HG03469 (cell line): ENCODE data around the gene P3H4.

Source experiments
- ATAC-seq: cut with Tn5 transposase; IDR thresholded peaks from one replicate; pipeline ENCODE4 v1.9.1; 2021; ENCODE audit warnings: mild to moderate bottlenecking, moderate library complexity, moderate number of reproducible peaks; ENCODE audit not compliant: unreplicated experiment

Gene P3H4

DNA sequence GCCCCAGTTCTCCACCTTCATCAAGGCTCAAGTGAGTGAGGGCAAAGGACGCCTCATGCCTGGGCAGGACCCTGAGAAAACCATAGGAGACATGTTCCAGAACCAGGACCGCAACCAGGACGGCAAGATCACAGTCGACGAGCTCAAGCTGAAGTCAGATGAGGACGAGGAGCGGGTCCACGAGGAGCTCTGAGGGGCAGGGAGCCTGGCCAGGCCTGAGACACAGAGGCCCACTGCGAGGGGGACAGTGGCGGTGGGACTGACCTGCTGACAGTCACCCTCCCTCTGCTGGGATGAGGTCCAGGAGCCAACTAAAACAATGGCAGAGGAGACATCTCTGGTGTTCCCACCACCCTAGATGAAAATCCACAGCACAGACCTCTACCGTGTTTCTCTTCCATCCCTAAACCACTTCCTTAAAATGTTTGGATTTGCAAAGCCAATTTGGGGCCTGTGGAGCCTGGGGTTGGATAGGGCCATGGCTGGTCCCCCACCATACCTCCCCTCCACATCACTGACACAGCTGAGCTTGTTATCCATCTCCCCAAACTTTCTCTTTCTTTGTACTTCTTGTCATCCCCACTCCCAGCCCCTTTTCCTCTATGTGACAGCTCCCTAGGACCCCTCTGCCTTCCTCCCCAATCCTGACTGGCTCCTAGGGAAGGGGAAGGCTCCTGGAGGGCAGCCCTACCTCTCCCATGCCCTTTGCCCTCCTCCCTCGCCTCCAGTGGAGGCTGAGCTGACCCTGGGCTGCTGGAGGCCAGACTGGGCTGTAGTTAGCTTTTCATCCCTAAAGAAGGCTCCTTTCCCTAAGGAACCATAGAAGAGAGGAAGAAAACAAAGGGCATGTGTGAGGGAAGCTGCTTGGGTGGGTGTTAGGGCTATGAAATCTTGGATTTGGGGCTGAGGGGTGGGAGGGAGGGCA is 10.7 kb upstream of the P3H4 start:
- no peak for ATAC-seq

DNA sequence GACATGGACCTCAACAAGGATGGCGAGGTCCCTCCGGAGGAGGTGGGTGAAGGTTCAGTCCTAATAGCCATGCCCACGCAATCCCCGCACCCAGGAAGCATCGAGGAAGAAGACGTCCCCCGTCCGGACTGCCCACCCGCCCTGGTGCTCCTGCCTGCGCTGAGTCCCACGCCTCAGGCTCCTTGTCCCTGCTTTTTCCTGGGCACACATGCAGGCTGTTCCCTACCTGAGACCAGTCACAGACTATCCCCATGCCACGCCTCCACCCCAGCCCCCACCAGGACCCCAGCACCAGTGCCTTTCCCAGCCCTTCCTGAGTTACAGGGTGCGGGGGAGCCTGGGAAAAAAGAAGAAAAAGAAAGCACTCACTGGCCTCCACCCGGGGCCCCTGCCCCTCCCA is 10.0 kb upstream of the P3H4 start:
- ATAC-seq: no peak

DNA sequence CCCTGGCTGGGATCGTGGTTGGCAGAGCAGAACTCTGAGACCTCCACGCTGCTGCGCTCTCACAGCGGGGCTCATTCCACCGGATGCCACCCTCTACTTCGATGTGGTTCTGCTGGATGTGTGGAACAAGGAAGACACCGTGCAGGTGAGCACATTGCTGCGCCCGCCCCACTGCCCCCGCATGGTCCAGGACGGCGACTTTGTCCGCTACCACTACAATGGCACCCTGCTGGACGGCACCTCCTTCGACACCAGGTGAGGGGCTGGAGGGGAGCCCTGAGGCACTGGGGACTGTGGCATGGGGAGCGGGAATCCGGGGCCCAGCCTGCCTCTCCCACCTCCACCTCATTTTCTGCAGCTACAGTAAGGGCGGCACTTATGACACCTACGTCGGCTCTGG is 6.3 kb upstream of the P3H4 start:
- ATAC-seq: no peak

DNA sequence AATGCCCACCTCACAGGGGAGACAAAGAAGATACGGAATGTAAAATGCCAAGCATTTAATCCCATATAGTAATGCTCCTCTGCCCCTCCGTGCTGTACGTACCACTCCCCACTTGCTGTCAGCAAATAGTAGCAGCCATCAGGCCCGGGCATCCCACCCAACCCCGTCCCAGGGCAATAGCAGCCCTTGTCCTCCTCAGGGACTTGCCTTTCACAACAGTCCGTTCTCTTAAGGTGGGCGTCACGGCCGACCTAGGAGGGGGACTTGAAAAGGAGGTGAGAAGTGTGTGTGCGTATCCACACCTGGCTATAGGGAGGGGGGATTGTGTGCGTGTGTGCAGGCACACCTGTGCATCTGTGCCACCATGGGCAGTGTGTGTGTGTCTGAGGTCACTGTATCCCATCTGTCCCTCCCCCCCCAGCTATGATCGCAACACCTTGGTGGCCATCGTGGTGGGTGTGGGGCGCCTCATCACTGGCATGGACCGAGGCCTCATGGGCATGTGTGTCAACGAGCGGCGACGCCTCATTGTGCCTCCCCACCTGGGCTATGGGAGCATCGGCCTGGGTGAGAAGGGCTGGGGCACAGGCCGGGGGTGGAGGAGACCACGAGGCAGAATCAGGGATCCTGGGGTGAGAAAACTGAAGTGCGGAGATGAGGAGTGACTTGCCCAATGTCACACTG is 5.0 kb upstream of the P3H4 start:
- ATAC-seq: no peak

DNA sequence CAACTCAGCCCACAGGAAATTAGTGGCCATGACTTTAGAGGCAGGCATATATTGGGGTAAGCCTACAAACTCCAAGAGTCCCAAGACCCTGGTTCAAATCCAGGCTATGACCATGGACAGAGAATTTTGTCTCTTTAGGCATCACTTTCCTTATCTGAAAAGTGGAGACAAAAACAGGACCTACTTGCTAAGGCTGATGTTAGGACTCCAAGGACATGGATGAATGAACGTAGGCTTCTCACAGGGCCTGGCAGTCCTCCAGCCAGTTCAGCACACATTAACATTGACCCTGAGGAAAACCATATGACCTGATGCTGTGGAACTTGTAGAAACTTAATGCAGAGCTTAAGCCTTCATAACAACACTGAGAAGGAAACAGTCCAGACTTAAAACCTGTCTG is 2.4 kb upstream of the P3H4 start:
- ATAC-seq: no peak

DNA sequence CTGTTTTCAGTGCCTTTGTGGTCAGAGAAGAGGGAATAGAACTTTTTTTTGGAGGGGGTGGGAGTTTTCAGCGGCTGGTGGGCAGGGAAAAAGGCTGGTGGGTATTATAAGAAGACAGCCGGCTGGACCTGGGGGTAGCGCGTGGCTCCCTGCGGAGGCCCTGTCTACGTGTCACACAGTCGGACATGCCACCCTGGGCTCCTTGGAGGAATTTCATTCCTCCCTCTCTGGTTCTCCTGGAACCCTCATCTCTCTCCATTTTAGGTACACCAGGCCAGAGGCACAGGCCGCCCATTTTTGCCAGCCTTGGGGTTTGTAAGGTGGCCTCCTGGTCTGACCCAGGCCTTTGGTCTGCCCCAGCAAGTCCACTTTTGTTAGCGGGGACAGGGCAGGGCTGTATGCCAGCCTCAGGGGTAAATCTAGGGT is 2.0 kb upstream of the P3H4 start:
- ATAC-seq: no peak

DNA sequence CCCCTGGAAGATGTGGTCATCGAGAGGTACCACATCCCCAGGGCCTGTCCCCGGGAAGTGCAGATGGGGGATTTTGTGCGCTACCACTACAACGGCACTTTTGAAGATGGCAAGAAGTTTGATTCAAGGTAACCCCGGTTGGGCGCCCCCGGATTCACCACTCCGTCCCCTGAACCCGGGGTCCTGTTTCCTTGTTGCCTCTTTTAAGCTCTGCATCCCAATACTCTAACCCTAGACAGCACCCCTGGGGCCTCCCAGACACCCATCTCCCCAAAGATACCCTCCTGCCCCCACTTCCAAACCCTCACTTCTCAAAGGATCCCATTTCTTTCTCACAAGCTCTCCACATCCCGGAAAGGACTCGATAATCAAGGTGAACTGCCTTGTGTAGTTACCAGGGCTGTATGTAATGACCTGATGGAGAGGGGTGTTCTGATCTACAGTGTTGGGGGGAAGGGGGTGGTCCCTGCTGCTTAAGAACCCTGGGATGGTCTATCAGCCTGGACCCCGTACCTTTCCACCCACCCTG is 1.5 kb upstream of the P3H4 start:
- ATAC-seq: no peak

DNA sequence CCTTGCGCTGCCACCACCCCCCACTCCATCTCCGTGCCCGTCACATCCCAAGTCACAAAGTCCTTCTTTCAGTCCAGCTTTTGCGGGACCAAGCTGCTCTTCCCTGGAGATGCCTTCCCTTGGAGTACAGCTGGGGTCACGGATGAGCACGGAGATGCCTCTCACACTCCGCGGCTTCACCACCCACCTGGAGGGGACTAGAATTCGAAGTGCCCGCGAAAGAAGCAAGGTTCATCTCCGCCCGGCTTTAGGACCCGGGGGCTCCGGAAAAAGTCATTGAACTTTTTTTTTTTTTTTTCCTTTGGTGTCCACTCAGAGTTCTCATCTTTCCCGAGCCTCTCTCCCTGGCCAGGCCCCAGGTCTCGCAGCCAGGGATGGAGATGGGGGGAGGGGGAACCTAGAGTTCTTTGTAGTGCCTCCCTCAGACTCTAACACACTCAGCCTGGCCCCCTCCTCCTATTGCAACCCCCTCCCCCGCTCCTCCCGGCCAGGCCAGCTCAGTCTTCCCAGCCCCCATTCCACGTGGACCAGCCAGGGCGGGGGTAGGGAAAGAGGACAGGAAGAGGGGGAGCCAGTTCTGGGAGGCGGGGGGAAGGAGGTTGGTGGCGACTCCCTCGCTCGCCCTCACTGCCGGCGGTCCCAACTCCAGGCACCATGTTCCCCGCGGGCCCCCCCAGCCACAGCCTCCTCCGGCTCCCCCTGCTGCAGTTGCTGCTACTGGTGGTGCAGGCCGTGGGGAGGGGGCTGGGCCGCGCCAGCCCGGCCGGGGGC is 817 bp upstream of the P3H4 start, which contains the start of gene FKBP10:
TSS of gene FKBP10 (plus strand) at position 624 of the 771 bp plus-strand sequence. CDS start at position 655, 31 bp downstream.
- ATAC-seq: no peak

DNA sequence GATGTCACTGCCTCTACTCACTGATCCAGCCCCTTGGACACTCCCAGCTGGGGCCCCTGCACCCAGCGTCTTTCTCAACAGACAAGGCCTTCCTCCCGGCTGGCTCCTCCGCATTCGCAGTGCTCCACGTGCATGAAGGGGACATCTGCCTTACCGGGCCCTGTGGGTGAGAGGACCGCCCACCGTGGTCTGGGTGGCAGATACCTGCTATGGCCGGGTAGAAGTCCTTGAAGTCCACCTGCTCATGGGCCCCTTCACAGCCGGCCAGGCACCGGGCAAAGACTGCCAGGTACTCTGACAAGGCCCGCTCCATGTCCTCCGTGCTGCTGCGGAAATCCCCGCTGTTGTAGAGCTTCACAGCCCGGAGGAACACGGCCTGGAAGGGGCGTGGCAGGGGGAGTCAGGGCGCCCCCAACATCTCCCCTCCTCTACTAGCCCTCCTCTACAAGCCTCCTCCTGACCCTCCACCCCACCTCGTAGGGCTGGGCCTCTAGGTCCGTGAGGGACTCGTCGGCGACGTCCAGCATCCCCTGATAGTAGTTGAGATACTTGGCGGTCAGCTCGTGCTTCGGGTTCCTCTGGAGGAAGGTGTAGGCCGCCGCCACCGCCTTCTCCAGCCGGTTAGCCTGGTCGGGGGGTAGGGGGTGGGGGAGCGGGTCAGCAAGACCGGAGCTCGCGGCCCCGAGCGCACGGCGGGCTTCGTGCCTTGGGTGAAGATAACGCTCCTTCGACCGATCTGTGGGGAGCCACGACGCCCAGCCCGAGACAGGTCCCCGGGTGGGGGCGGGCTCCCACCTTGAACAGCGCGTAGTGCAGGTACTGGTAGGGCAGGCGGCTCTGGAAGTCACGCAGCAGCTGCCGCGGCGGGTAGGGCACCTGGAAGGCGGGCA is 845 bp downstream of the P3H4 start:
- no peak for ATAC-seq

DNA sequence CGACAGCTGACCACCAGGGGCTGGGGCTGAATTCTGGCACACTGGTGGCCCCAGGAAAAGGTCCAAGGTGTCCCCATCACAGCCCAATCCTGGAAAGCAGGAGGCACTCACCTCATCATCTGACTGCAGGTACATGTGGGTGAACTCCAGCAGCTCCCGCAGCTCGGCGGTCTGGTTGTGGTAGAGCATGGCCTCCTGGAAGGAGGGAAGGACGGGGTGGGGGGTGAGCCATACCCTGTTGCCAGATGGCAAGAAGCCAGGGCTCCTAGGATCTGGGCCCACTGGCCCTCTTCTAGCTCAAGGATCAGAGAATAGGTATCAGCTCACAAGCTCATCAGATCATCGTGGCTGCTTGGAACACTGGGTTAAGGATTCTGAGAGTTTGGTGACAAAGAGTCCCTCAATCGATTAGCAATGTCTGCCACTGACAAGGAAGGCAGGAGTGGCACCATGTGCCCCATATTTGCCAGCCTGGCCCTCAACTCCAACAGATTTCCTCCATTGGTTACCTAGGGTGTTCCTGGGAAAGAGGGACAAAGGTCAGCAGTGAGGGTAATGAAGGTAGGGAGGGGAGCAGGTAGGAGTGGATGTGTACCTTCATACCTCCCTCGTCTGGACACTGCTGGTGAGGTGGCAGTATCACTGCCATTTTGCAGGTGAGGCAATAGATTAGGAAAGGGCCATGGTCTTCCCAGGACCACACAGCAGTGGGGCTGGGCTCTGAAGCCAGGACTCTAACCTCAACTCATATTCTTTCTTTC is 4.9 kb downstream of the P3H4 start:
- no peak for ATAC-seq

DNA sequence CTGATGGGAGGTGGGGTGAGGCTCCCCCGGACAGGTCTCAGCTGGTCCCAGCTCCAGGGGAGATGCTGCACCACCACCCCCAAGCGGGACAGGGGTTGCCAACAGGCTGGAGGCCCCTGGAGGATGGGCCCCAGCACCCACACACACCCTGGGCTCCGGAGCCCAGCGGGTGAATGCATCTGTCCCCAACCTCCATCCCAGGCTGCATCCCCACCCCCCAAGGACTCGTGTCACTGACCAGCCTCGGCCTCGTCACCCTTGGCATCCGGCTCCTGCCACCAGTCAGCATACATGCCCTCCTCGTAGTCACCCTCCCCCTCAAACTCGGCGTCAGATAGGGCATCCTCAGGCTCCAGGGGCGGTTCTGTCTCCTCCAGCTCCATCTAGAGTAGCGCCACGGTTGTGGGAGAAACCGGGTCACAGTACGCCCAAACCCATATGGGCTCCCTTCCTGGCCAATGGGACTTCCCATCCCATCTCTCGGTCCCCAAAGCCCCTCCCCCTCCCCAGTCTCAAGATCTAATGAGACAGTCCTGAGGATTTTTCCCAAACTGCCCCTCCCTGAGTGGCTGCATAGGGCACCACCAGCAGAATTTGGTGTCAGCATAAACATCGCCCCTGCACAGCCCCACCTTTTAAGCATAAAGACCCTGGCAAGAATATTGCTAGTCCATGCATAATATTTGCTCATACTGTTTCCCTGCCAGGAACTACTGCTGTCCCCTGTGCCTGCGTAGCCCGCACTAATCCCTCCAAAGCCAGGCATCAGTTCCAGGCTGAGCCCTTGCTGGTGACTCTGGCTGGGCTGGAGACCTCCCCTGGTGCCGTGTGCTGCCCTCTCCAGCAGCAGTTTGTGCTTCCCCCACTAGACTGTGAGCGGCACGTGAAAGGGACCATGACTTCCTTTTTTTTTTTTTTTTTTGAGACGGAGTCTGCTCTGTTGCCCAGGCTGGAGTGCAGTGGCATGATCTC is 8.4 kb downstream of the P3H4 start:
- no peak for ATAC-seq

DNA sequence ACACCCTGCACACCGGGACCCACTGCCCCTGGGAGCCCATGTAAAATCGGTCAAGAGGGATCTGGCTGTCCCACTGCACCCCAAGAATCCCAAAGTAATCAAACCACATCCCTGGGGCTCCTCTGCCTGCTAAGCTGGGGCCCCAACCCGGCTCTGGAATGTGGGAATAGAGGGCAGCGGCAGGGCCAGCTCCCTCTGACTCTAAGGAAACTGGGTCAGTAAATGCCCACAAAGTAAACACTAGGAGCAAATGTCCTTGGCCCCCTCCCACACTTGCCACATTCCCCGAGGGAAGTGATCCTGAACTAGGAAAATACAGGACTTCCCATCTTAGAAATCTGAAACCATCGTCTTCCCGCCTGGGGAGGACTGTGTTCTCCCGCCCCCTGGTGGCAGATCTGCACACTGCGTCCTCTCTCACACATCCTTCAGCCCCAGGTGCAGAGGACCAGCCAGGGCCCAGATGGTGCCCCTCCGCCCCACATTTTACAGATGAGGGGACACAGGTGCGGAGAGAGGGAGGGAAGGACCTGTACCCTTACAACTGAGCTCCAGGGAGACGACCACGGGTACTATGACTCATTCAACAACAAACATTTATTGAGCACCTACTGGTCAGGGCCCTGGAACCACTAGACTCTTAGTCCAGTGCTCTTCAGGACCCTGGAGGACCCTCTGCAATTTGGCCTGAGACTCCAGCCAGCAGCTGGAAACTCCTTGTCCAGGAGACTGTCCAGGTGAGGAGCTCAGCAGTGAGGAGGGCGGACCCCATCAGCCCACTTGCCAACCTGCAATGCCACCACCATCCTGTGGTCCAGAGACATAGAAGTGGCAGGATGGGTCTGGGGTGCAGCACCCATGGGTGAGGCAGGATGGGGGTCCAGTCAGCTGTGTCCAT is 10.1 kb downstream of the P3H4 start:
- no peak for ATAC-seq

DNA sequence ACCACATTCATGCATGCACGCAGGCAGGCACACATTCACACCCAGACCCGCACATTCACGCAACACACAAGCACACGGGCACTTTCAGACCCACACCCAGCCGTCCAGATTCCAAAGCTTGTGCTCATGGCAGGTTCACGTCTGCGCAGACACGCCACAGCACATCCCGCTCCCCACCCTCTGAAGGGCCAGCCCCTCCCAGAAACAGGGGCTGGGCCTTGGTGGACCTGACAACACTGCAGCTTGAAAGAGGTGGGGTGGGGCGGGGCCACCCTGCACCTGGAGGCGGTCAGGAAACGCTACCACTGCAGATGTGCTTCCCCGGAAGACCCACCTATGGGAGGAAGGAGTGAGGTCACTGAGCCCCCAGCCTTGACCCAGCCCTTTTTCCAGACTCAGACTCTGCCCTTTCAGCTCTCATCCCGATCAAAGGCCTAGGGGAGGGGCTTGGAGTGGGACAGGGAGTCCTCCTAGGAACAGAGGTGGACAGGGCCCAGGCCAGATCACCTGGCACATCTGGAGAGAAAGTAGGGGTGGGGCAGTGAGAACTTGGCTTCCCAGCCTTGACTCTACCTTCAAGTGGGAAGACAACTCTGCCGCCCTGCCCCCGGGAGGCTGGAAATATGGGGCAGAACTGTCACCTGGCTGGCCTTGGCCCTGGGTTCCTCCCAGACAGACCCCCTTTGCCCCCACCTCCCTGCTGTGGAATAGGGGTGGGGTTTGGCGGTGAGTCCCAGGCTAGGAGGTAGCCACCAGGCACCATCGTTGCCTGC is 11.0 kb downstream of the P3H4 start:
- ATAC-seq: no peak

DNA sequence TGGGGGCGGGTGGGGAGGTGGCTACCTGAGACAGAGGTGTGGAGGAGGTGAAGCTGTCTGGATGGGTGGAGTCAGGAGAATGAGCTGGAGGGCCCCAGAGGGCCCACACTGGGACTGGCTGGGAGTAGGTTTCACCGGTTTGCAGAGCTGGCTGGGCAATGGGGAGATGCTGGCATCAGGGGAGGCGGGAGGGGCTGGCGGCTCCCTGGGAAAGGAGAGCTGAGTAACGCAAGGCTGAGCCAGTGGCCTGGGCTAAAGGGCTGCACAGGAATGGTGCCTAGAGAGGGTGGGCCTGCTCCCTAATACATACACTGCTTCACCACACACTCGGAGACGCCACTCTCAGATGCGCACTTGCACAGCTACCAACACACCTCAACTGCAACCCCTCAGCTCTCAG is 12.4 kb downstream of the P3H4 start:
- ATAC-seq: no peak

DNA sequence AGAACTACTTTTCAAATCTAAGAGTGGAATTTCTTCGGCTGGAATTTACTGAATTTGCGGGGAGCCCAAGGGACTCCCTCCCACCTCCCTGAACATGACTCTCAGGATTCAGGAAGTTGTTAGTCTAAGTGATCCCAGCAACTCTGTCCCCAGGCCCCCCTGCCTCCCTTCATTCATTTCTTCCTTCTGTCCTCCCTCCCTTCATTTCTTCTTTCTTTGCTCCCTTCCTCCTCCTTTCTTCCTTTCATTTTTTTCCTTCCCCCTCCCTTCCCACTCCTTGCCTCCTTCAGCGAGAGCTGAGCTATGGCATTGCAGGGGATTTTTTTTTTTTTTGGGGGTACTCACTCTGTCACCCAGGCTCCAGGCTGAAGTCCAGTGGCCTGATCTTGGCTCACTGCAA is 14.4 kb downstream of the P3H4 start:
- no peak for ATAC-seq

DNA sequence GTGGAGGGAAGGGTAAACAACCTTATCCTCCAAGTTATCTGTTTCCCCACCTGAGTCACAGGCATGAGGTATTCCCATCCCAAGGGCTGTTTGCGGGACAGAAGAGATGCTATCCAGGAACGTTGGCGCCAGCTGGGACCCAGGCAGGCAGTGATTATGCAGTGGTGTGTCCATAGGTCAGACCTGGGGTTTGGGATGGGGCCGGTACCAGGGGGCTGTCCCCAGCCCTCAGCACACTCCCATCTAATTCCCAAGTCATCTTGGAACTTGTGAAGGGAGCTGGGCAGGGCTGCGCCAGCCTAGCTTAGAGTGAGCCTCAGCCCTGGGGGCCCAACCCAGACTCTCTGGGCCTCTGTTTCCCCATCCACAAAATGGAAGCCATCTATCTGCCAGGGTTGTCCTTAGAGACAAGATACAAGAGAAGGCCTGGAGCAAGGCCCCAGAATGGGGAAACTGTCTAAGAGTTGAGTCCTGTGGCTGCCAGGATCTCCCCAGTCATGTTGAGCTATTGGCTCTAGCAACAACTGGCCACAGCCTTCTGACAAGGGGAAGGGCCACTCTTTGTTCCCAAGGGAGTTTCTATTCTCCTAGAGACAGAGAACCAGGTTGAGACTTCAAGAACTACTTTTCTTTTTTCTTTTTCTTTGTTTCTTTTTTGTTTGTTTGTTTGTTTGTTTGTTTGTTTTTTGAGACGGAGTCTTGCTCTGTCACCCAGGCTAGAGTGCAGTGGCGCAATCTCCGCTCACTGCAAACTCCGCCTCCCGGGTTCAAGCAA is 15.4 kb downstream of the P3H4 start:
- no peak for ATAC-seq
